ENCODE data around the gene FAM13C. TPM values are rescaled to one million over a fixed set of nuclear protein-coding genes. Genes with fewer than 3 reads are reported as not detected.
"Not testable (repeated sequence)": the region's sequence is repeated elsewhere in the genome, so short reads cannot be mapped to it uniquely, and the experiment has no call there.

FAM13C gene
- total RNA-seq, 4 donors from 2014 or later: 2.8 to 26.9 (median 7.1) TPM

DNA sequence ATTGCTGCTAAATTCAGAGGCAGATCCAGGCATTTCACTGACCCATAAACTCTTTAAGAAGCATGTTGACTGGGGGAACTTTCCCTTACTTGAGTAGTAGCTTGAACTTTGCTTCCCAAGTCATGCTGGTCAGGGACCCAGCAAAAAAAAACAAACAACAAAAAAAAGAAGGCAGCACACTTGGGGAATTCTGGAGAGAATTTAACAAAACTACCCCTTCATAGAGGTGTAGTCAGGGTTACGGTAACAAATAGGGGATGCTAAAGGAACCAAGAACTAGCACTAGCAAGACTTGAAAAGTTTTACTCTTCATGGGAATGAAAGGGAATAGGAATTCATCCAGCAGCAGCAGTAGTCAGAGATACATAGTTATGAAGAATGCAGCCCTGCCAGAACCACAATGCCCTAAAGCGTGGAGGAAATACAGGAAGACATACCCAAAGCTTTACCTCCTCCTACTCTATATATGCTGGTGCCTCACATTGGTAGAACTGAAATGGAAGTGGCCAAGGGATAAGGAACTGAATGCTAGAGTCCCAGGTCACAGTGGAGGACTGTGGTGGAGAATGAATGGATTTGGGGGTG is 118.6 kb downstream of the FAM13C start:
- no peak for TF ChIP-seq POLR2A (IDR thresholded peaks at IDR 0.05)
- no peak overlapping the region for H3K27ac ChIP-seq
- H3K36me3 ChIP-seq: peaks cover 0 to 3% (median 0%) of the 10 kb centered on the region in 3 donors
- H3K4me1 ChIP-seq: no peaks in the 10 kb centered on the region
- WGBS, 2 donors: 90 to 91% methylated on average over 2 of the region's 2 CpGs
- intact Hi-C loops (cut with DNase I): loop anchor here (10.0 kb wide), 2 partner anchors 221 to 341 kb away; no protein-coding TSS in a partner anchor
- H3K9me3 ChIP-seq: no peaks in the 10 kb centered on the region
- H3K4me3 ChIP-seq: no peak overlapping the region
- no peak for DNase-seq
- H3K27me3 ChIP-seq: no peaks in the 10 kb centered on the region

DNA sequence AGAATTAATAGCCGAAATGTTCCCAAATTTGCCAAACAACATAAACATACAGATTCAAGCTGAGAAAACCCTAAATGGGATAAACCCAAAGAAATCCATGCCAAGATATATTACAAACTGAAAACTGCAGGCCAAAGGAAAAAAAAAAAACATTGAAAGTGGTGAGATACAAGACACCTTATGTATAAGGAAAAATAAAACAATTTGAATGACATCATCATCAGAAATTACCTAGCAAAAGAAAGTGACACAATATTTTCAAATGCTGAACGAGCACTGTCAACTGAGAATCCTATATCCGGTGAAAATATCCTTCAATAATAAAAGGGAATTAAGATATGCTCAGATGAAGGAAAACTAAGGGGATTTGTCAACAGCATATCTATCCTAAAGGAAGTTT is 119.4 kb downstream of the FAM13C start:
- H3K36me3 ChIP-seq: peaks cover 0 to 3% (median 0%) of the 10 kb centered on the region in 3 donors
- intact Hi-C loops (cut with DNase I): loop anchor here (10.0 kb wide), 2 partner anchors 222 to 342 kb away; no protein-coding TSS in a partner anchor
- 74 to 90% methylated on average over 3 of the region's 3 CpGs for WGBS, 2 donors

DNA sequence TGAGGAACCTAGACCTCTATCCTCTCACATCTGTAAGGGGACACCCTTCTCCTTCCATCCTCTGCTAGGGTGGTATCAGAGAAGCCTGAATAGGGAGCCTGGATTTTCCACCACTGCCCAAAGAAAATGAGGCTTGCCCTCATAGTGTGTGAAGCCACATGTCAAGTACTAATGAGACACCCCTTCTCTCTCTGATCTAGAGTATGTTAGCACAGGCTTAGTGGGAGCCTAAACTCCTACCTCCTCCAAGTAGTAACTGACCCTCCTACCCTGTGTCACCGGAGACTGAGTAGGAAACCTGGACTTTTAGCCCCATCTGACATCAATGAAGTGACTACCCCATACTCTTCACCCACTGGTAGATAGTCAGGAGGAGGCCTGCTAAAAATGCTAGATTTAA is 120.3 kb downstream of the FAM13C start:
- TF ChIP-seq POLR2A (IDR thresholded peaks at IDR 0.05): no peak
- TF ChIP-seq, protein P1, sequence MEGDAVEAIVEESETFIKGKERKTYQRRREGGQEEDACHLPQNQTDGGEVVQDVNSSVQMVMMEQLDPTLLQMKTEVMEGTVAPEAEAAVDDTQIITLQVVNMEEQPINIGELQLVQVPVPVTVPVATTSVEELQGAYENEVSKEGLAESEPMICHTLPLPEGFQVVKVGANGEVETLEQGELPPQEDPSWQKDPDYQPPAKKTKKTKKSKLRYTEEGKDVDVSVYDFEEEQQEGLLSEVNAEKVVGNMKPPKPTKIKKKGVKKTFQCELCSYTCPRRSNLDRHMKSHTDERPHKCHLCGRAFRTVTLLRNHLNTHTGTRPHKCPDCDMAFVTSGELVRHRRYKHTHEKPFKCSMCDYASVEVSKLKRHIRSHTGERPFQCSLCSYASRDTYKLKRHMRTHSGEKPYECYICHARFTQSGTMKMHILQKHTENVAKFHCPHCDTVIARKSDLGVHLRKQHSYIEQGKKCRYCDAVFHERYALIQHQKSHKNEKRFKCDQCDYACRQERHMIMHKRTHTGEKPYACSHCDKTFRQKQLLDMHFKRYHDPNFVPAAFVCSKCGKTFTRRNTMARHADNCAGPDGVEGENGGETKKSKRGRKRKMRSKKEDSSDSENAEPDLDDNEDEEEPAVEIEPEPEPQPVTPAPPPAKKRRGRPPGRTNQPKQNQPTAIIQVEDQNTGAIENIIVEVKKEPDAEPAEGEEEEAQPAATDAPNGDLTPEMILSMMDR (IDR thresholded peaks at IDR 0.05): no peak
- Histone ChIP-seq H3K4me1 (no peaks in the 10 kb centered on the region), H3K27ac (no peak overlapping the region), H3K27me3 (no peaks in the 10 kb centered on the region), H3K4me3 (no peak overlapping the region), H3K36me3 (peaks cover 0 to 3% (median 0%) of the 10 kb centered on the region in 3 donors), H3K9me3 (no peaks in the 10 kb centered on the region)
- 75 to 86% methylated on average over 1 of the region's 1 CpG for WGBS, 2 donors
- no peak for DNase-seq
- intact Hi-C loops (cut with DNase I): loop anchor here (10.0 kb wide), 2 partner anchors 223 to 343 kb away; no protein-coding TSS in a partner anchor

More for the DNA sequence above, 119.4 kb downstream of the FAM13C start:
- no peaks in the 10 kb centered on the region for H3K9me3 ChIP-seq
- TF ChIP-seq, protein P1 (IDR thresholded peaks at IDR 0.05): no peak
- no peak for TF ChIP-seq POLR2A (IDR thresholded peaks at IDR 0.05)
- H3K4me3 ChIP-seq: no peak overlapping the region
- no peaks in the 10 kb centered on the region for H3K27me3 ChIP-seq
- no peaks in the 10 kb centered on the region for H3K4me1 ChIP-seq
- DNase-seq: no peak
- no peak overlapping the region for H3K27ac ChIP-seq

GRCh38 chr10:59240582-59241183 is 121.7 kb downstream of the FAM13C start:
- 26 to 44% methylated on average over 2 of the region's 2 CpGs for WGBS, 2 donors
- no peak for TF ChIP-seq POLR2A (IDR thresholded peaks at IDR 0.05)
- TF ChIP-seq, protein P1 (IDR thresholded peaks at IDR 0.05): peak; percentile 14 to 79 (median 62)
- intact Hi-C loops (cut with DNase I): loop anchor here (10.0 kb wide), 2 partner anchors 224 to 344 kb away; no protein-coding TSS in a partner anchor
- Histone ChIP-seq H3K36me3 (peaks cover 0 to 3% (median 0%) of the 10 kb centered on the region in 3 donors), H3K27ac (no peak overlapping the region), H3K9me3 (no peaks in the 10 kb centered on the region), H3K27me3 (no peaks in the 10 kb centered on the region), H3K4me1 (no peaks in the 10 kb centered on the region), H3K4me3 (no peak overlapping the region)
- DNase-seq: no peak

GRCh38 chr10:59239108-59239507 is 123.2 kb downstream of the FAM13C start:
- not testable (repeated sequence) for DNase-seq, H3K4me1 ChIP-seq, H3K27me3 ChIP-seq, H3K9me3 ChIP-seq, H3K36me3 ChIP-seq, H3K27ac ChIP-seq, H3K4me3 ChIP-seq
- WGBS, 2 donors: 38 to 92% methylated on average over 2 of the region's 2 CpGs
- intact Hi-C loops (cut with DNase I): loop anchor here (5.0 kb wide), 1 partner anchor 378 kb away; no protein-coding TSS in a partner anchor

DNA sequence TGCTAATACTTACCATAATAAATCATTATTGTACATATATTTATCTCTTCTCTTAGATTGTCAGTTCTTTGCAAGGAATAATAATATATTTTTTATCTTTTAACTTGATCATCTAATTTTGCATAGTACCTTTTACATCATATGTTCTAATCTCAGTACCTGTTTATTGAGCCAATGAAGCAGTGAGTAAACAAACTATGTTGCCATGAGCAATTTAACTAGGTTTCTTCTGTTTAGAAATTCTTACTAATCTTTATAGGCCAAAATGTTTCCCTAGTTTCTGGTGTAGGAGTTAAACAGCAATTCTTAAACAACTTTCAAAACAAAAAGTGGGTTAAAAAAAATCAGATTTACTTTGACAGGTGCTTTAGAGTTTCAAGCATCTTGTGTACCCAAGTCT is 124.6 kb downstream of the FAM13C start:
- intact Hi-C loops (cut with DNase I): loop anchor here (5.0 kb wide), 1 partner anchor 380 kb away; no protein-coding TSS in a partner anchor
- TF ChIP-seq POLR2A (IDR thresholded peaks at IDR 0.05): no peak
- TF ChIP-seq, protein P1 (IDR thresholded peaks at IDR 0.05): no peak
- no peak overlapping the region for H3K27ac ChIP-seq
- H3K4me1 ChIP-seq: no peaks in the 10 kb centered on the region
- H3K27me3 ChIP-seq: no peaks in the 10 kb centered on the region
- no peak for DNase-seq
- H3K9me3 ChIP-seq: no peaks in the 10 kb centered on the region
- no peaks in the 10 kb centered on the region for H3K36me3 ChIP-seq
- no peak overlapping the region for H3K4me3 ChIP-seq
